Activated CD8-positive, alpha-beta memory T cell treated with anti-CD3 and anti-CD28 coated beads for 4 hours (primary cell): ENCODE data around the gene SLC7A8.

ENCODE experiments used
- DNase-seq, 2 donors: peaks; one replicate each; pipeline ENCODE4 v3.0.0-alpha.2; 2020; ENCODE audit warnings: low read depth in 2 of 2

SLC7A8 gene

DNA sequence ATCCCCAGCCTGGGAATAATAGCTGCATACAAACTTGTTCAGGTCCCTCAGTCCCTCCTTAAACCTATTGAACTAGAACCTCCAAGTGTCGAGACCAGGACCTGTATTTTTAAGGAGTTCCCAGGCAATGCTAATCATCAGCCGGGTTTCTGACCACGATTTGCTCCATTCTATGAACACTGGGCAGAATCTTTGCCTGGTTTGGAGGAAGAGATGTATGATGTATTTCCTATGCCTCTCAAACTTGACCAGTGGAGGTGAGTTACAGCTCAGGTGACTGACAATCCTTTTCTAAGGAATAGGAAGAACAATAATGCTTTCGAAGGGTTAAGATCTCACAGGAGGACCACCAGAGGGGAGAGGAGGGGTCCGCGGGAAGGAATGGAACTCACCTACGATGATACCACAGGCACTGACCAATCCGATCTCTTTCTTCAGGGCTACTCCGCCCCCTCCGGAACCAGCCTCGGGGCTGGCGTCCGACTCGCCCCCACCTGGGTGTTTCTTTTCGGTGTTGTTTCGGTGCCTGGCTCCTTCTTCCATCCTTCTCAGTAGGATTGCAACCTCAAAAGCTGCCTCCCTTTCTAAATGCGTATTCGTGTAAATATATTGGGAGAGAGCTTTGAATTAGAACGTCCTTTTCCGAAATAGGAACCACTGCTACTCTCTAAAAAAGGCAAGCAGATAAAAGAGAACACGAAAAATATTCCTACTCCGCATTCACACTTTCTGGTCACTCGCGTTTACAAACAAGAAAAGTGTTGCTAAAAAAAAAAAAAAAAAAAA lies 895 bp downstream of the SLC7A8 start:
- DNase-seq: no peak

DNA sequence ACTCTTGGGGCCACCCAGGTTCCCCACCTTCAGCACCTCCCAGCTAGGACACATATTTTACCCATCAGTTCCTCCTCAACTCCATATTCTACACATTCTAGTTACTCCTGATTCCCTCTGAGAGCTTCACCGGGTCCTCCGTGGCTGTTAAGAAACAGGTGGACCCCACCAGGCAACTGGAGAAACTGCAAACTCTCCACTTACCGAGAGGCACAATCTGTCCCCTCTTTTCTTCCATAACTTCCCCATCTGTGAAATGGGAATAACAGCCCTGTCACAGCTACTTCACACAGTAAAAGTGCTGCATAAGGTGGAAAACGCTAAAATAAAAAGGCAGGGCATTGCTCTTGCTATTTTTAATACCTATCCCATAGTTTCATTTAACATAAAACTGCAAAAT lies 1.5 kb downstream of the SLC7A8 start:
- no peak for DNase-seq

DNA sequence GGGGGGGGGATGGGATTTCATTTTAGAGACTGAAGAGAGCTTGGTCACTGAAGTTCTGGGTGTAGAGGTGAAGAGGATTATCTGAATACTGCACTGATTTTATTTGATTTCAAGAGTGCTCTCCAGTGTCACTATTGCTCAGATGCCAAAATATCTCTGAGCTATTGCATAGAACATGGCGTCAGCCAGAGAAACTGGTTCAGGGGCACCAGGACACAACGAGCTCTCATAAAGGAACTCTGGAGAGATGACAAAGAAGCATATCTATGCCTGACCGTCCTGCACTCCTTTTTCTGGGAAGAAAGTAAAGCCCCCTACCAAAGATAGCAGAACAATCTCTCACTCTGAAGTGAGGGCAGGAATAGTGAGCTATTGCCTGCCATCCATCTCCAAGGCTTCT lies 2.0 kb downstream of the SLC7A8 start:
- no peak for DNase-seq

DNA sequence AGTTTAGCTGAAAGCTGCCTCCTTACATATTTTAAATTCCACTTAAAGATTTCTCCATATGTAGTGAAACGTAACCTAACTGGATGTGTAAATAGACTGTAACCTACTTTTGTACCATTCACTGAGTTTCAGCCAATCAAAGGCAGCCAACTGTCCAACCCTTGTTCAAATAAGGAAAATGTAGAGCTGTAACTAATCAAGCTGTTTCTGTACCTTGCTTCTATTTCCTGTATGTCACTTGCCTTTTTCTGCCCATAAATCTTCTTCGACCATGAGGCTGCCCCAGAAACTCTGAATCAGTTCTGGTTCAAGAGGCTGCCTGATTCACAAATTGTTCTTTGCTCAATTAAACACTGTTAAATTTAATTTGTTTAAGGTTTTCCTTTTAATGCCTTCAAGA lies 6.3 kb downstream of the SLC7A8 start:
- no peak for DNase-seq

DNA sequence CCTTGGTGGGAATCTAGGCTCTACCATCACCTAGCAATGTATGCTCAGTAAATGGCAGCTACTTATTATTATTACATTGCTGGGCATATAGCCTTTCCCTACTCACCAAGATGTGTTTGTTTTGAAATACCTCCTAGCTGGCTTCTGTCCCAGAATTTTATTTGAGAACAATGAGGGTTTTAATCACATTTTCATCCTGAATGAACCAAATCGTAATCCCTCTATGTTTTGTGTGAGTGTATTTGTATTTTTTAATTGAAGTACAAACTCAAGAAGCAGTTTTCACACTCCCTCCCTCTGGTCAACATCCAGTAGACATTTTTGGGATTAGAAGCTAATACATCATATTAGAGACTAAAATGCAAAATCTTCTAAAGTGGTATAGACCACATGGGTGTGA lies 7.6 kb downstream of the SLC7A8 start:
- no peak for DNase-seq

DNA sequence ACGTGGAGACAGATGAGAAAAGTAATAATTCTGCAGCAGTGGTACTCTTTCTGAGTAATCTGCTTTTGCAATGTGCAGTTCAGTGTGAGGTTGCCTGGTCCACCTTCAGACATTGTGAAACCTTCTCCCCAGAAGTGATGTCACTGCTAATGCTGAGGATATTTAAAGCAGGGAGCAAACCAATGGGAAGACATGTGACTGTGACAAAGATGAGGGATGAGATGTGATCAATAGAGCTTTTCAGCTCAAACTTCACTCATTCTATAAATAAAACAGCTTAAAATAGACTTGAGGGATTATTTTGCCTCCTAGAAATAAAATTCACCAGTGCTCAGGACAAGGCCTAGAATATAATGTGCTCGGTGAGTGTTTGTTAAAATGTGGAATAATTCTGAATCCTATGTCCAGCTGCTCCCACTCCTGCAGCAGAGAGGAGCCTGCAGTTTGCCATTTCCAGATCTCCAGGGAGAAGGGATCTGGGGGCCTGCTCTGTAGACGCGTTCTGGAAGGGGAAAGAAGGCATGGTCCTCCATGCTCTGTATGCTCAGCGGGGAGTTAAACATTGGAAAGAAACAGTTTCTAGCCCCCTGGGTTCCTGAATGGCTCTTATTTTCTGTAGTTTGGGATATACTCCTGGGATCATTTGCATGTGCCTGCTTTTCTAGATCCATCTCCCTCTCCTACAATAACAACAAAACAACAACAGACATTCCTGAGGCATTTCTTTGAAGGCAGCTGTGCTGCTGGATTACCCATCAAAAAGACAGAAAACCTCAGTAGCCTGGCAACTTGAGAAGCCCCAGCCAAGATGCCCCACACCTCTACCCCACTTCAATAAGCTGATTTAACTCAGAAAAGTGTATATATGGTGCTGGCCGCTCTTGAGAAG lies 8.9 kb downstream of the SLC7A8 start:
- DNase-seq: no peak

DNA sequence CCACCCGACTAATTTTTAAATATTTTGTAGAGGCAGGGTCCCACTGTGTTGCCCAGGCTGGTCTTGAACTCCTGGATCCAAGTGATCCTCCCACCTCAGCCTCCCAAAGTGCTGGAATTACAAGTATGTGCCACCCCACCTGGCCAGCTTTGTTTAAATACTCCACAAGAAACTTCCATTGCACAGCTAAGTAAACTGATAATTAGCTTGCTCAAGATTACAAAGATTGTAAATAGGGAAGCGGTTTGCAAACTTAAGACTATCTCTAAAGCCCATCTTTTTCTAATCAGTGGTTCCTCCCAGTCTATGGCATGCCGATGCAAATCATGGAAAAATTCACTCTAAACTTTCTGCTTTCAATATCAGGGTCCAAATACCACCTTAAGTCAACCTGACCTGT lies 9.7 kb downstream of the SLC7A8 start:
- DNase-seq: no peak

DNA sequence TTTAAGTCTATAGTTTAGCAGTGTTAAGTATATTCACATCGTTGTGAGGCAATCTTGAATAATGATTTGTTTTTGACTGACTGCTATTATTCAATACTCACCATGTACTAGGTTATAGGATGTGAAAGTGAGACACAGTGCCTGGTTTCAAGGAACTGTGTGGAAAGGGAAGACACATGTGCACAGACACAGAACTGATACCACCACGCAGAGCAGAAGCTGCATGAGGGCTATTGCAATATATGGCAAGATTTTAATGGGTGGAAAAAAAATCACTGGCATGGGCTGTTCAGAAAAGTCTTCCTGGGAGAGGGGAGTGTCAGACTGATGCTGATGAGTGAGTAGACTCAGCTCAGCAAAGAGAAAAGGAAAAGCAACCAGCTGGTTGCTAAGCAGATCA lies 10.4 kb downstream of the SLC7A8 start:
- no peak for DNase-seq

DNA sequence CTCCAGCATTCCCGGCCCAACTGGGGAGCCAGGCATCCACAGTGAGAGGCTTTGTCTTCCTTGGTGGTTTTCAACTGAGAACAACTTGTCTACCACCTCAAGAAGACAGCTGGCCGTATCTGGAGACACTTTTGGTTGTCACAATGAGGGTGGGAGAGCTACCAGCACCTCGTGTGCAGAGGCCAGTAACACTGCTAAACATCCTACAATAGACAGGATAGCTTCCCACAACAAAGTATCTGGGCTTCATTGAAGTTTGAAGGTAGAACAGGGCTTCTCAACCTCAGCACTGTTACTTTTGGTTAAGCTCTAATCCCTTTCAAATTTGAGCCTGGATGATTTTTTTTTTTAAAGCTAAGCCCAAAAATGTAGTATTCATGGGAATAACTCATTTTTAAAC lies 10.9 kb downstream of the SLC7A8 start:
- DNase-seq: no peak

DNA sequence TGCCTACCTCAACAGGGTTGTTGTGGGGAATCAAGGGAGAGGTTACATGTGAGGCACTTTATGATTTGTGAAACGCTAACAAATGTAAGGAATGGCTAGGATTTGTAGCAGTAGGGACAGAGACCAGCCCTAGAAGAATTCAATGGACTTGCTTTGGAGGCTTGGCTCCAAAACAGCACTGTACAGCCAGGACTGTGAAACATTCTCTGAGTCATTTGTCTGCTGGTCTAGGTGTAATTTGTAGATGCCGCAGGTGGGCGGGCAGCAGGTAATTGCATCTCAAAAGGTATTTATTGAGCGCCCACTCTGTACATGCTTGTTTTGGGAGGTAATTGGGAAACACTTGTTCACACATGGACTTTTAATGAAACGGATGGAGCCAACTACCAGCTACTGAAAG lies 11.4 kb downstream of the SLC7A8 start:
- DNase-seq: no peak

DNA sequence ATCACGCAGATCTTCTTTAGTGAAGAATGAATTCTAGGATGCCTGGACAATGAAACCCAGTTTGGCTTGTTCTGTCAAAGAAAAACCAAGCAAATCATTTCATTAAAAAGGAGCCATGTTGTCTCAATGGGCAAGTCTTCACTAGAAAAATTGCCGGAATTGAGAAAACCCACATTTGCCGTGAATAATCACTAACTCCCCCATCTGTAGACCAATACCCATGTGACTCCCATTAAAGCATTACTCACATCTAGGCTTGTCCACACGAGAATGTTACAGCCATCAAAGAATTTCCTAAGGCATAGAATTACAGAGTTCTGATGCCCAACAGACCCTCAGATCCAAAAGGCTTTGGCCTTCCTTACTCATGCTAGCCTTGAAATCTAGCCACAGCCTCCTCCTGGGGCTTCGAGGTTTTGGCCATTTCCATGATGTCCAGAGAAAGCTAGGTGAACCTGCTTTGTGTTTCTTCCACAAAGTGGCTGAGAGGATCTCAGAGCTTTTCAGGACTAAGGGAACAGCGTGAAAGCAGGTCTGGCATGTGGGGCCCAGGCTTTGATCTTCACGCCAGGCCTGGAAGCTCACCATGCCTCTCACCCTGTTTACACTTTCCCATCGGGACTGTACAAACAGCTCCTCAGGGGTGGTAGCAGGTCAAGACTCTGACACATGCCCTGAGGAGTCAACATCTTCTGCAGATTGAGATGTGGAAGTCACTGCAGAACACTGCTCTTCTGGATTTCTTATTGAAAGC lies 12.1 kb downstream of the SLC7A8 start:
- DNase-seq: no peak

DNA sequence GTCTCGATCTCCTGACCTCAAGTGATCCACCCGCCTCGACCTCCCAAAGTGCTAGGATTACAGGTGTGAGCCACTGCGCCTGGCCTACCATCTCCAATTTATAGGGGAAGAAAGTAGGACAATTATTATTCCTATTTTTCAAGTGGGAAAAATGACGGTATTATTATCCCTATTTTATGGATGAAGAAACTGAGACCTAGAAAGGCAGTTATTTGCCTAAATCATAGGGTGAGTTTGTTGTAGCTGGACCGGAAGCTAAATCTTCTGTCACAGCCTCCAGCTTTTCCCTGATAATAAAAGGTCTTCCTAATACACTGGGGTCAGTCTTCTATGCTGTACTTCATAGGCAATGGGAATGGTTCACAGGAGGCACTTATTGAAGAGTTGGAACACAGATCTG lies 13.8 kb downstream of the SLC7A8 start:
- DNase-seq: no peak

DNA sequence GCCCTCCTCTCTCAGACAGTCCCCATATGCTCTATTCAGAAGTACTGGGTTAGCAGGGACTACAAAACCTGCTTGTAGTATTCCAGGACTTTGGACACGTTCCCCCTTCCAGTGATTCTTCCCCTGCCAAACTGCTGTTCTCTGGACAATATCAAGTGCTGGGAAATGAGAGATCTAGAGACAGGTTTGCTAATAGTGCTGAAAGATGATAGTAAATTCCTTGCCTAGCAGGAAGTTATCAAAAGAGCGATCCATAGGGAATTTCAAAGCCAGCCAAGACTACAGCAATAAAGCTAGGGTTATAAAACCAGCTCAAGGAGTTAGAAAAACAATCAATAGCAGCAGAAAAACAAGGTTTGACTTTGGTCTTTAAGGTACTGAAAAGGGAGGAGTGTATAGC lies 15.2 kb downstream of the SLC7A8 start:
- no peak for DNase-seq

DNA sequence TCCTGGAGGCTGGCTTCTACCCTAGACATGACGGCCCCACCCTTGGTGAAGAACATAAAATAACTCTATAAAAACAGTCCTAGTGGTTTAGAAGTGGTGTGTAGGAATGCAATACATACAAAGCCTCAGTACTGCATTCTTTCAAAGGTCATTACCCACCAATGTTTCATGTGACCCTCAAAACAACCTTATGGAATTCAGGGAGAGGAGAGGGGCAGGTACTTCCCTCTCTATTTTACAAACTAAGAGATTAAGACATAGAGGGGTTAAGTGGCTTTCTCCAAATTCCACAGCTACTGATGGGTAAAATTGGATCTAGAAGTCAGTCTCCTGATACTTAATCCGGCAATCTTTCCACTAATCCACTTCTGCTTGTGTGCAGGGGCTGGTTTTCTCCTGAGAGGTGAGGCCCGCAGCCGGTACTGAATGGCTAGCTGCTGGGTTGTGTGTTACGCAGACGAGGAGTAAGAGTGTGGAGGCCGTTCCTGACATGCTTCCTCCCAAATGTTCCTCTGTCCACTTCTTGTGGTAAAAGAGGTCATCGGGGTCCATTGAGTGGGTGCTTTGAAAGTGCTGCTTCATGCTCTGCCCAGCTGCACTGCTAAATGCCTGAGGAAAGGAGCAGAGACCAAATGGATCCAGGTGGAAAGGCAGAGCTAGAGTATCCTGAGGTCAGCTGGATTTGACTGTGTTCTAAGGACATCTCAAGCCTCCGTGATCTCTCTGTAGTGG lies 16.2 kb downstream of the SLC7A8 start:
- DNase-seq: no peak

DNA sequence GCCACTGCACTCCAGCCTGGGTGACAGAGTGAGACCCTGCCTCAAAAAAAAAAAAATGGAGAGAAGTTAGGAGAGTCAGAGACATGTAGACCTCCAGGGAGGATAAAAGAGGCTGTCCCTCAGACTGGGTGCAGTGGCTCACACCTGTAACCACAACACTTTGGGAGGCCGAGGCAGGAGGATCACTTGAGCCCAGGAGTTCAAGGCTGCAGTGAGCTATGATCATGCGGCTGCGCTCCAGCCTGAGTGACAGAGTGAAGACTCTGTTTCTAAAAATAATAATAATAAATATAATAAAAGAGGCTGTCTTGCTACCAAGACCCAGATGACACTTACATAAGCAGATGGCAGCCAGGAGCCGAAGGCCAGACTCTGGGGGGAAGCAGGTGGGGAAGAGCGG lies 18.5 kb downstream of the SLC7A8 start:
- no peak for DNase-seq

DNA sequence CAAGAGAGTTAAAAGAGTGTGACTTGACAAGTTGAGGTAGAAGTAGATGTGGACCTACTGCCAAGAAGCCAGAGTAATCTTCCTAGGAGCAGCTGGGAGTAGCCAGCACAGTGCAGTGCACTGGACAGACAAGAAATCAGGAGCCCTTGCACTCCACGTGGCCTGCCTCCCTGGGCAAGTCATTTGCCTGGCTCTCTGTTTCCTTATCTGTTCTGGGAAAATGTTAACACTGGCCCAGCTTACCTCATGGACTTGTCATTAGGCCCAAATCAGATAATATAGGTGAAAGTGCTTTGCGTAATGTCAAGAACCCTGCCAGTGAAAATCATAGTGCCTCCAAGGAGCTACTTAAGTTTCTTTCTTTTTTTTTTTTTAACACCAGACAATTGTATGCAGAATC lies 19.2 kb downstream of the SLC7A8 start:
- no peak for DNase-seq

DNA sequence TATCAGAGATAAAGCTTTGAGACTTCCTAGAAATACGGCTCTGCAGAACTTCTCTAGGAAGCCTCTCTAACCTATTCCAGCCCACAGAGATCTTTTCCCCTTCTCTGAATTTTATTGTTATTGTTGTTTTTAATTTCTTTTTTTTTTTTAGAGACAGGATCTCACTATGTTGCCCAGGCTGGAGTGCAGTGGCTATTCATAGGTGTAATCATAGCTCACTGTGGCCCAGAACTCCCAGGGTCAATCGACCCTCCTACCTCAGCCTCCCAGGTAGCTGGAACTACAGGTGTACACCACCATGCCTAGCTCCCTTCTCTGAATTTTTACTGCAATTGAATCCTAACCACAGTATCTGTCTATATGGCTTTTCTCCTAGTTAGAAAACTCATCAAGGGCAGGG lies 19.6 kb downstream of the SLC7A8 start:
- DNase-seq: no peak

DNA sequence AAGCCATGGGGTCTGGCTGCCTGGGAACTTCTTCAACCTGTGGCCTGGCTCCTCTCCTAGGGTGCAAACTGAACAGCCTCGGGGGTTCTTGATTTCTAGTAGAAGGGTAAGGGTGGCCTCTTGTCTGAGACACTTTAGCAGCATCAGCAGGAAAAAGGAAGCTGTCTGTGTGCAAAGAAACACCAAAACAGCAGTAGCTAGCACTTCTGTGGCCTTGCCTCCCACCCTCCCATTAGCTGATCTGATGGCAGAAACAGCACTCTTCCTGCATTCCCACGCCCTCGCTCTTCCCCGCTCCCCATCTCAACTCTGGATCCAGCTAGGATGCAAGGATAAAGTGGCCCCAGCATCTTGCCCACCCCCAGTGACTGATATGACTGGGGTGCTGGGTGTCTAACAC lies 20.7 kb downstream of the SLC7A8 start:
- DNase-seq: no peak

DNA sequence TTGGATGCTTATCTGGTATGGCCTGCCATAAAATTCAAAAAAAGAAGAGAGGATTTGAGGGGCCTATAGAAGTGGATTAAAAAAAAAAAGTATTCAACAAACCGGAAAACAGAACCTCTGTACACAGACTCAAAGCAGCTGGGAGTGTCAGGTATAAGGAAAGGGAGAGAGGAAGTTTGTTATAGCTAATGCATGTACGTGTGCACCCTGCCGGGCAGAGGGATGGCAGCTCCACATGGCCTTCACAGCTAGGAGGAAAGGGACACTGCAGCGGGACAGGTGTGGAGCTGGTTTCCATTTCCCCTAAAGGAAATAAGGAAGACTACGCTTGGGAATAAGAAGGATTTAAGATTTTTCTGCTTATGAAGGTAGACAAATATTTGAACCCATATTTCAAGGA lies 21.5 kb downstream of the SLC7A8 start:
- DNase-seq: no peak

DNA sequence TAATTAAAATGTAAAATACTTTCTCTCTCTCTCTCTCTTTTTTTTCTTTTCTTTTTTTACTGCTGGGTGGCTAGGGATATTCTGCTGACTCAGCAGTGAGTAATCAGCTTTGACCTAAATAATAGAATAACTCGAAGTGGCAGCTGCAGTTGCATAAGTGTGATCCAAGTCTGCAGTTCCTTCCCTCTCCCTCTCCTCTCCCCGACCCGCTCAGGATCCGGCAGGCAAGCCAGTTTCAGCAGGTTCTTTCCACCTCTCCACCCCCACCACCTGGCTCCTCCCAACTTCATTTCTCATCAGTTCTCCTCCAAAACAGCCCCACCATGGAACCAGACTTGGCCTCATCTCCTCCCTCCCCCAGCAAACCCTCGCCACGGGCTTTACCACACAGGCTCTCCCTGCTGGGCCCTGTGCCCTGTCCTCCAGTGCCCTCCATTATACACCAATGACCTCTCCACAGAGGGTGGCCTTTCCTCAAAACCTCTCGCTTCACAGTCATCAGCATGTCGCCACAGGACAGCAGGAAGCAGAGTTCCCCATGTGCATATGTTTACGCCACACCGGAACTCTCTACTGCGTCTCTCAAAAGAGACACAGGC lies 22.4 kb downstream of the SLC7A8 start:
- DNase-seq: no peak

DNA sequence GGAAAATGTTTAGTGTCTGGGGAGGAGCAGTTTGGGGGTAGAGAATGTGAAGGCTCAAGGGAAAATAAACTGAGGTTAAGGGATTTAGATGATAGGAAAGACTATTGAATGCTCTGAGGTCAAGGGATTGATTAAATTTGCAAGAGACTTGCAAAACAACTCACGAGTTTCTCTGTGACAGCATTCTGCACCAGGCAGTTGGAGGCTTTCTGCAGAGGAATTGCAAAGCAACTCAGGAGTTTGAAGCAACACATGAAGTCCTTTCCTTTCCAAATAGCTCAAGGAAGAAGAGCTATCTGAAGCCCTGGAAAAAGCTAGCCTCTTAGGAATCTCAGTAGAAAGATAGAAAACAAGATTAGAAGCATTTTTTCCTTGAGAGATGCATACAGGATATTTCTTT lies 23.9 kb downstream of the SLC7A8 start:
- no peak for DNase-seq
